ENCODE data around the gene SLC6A3.

The SLC6A3 gene

GRCh38 chr5:1473746-1474145, 28.5 kb upstream of the SLC6A3 start:
- Histone ChIP-seq H3K36me3 (peaks cover 85% of the 10 kb centered on the region), H3K4me1 (ENCODE audit: control insufficient read depth in 1 of 2, insufficient read depth in 1 of 2, low read depth in 1 of 2, low read length in 1 of 2) (peaks cover 47 to 50% of the 10 kb centered on the region in 2 experiments), H3K9me3 (no peaks in the 10 kb centered on the region), H3K27ac (peak overlapping the region; percentile 97), H3K27me3 (no peaks in the 10 kb centered on the region), H3K4me3 (ENCODE audit: low read depth in 1 of 2, low read length in 1 of 2) (no peak overlapping the region)
- no peak for TF ChIP-seq CTCF (IDR thresholded peaks at IDR 0.05)

GRCh38 chr5:1472964-1473628, 27.9 kb upstream of the SLC6A3 start:
- H3K27ac ChIP-seq = peak overlapping the region; percentile 97
- peaks cover 40 to 44% of the 10 kb centered on the region in 2 experiments for H3K4me1 ChIP-seq (ENCODE audit: control insufficient read depth in 1 of 2, insufficient read depth in 1 of 2, low read depth in 1 of 2, low read length in 1 of 2)
- H3K36me3 ChIP-seq = peaks cover 91% of the 10 kb centered on the region
- no peaks in the 10 kb centered on the region for H3K9me3 ChIP-seq
- H3K27me3 ChIP-seq = no peaks in the 10 kb centered on the region
- no peak overlapping the region for H3K4me3 ChIP-seq (ENCODE audit: low read depth in 1 of 2, low read length in 1 of 2)
- TF ChIP-seq CTCF (IDR thresholded peaks at IDR 0.05) = no peak

GRCh38 chr5:1471997-1472963, 27.0 kb upstream of the SLC6A3 start:
- TF ChIP-seq CTCF (IDR thresholded peaks at IDR 0.05) = no peak
- Histone ChIP-seq H3K36me3 (peaks cover 99% of the 10 kb centered on the region), H3K27ac (peak overlapping the region; percentile 97)

GRCh38 chr5:1471240-1471853, 26.1 kb upstream of the SLC6A3 start:
- Histone ChIP-seq H3K27ac (peak overlapping the region; percentile 38), H3K27me3 (no peaks in the 10 kb centered on the region), H3K36me3 (peaks cover 100% of the 10 kb centered on the region), H3K9me3 (no peaks in the 10 kb centered on the region), H3K4me1 (ENCODE audit: control insufficient read depth in 1 of 2, insufficient read depth in 1 of 2, low read depth in 1 of 2, low read length in 1 of 2) (peaks cover 23 to 26% of the 10 kb centered on the region in 2 experiments), H3K4me3 (ENCODE audit: low read depth in 1 of 2, low read length in 1 of 2) (no peak overlapping the region)
- TF ChIP-seq CTCF (IDR thresholded peaks at IDR 0.05) = no peak

More at GRCh38 chr5:1471997-1472963, 27.0 kb upstream of the SLC6A3 start:
- Histone ChIP-seq H3K4me3 (ENCODE audit: low read depth in 1 of 2, low read length in 1 of 2) (no peak overlapping the region), H3K27me3 (no peaks in the 10 kb centered on the region), H3K9me3 (no peaks in the 10 kb centered on the region), H3K4me1 (ENCODE audit: control insufficient read depth in 1 of 2, insufficient read depth in 1 of 2, low read depth in 1 of 2, low read length in 1 of 2) (peaks cover 32 to 36% of the 10 kb centered on the region in 2 experiments)

- no peak for TF ChIP-seq CTCF (IDR thresholded peaks at IDR 0.05)
- peaks cover 100% of the 10 kb centered on the region for H3K36me3 ChIP-seq
Observed at GRCh38 chr5:1470762-1471211, 25.5 kb upstream of the SLC6A3 start.

More at GRCh38 chr5:1470762-1471211, 25.5 kb upstream of the SLC6A3 start:
- Histone ChIP-seq H3K27me3 (no peaks in the 10 kb centered on the region), H3K9me3 (no peaks in the 10 kb centered on the region), H3K4me1 (ENCODE audit: control insufficient read depth in 1 of 2, insufficient read depth in 1 of 2, low read depth in 1 of 2, low read length in 1 of 2) (peaks cover 17 to 21% of the 10 kb centered on the region in 2 experiments), H3K27ac (peak overlapping the region; percentile 38), H3K4me3 (ENCODE audit: low read depth in 1 of 2, low read length in 1 of 2) (no peak overlapping the region)
